ENCODE results near the gene MIDN.
A peak's percentile ranks its signal among the peaks of the same experiment; 100 is the strongest.

MIDN gene

GRCh38 chr19:1238369-1239303, 9.7 kb upstream of the MIDN start:
- Histone ChIP-seq H3K27me3 (replicated peaks; ENCODE audit: insufficient read depth, low read length) (peaks cover 57% of the 10 kb centered on the region), H3K4me3 (ENCODE audit: low read length) (no peak overlapping the region), H3K9me3 (replicated peaks; ENCODE audit: insufficient read depth, low read length) (no peaks in the 10 kb centered on the region), H3K36me3 (replicated peaks; ENCODE audit: insufficient read depth, low read length) (no peaks in the 10 kb centered on the region), H3K4me1 (ENCODE audit: low read length) (peaks cover 7% of the 10 kb centered on the region), H3K27ac (ENCODE audit: low read length) (no peak overlapping the region), H4K20me1 (ENCODE audit: insufficient read depth, low read length) (no peaks in the 10 kb centered on the region), H3F3A (ENCODE audit: insufficient read depth, low read length) (peaks cover 24% of the 10 kb centered on the region), H3K9ac (ENCODE audit: low read length) (no peak overlapping the region), H2AFZ (ENCODE audit: low read length) (no peak overlapping the region), H3K4me2 (ENCODE audit: low read depth, low read length) (no peak overlapping the region), H3K9me2 (replicated peaks; ENCODE audit: insufficient read depth, low read length) (no peaks in the 10 kb centered on the region), H3K79me2 (ENCODE audit: low read length) (peaks cover 19% of the 10 kb centered on the region)
- TF ChIP-seq EZH2phosphoT487 (IDR thresholded peaks at IDR 0.05; ENCODE audit: low read length) (no peak), EZH2 (optimal IDR thresholded peaks at IDR 0.05; ENCODE audit: low read depth, low read length) (no peak)
- TF ChIP-seq, protein P1, sequence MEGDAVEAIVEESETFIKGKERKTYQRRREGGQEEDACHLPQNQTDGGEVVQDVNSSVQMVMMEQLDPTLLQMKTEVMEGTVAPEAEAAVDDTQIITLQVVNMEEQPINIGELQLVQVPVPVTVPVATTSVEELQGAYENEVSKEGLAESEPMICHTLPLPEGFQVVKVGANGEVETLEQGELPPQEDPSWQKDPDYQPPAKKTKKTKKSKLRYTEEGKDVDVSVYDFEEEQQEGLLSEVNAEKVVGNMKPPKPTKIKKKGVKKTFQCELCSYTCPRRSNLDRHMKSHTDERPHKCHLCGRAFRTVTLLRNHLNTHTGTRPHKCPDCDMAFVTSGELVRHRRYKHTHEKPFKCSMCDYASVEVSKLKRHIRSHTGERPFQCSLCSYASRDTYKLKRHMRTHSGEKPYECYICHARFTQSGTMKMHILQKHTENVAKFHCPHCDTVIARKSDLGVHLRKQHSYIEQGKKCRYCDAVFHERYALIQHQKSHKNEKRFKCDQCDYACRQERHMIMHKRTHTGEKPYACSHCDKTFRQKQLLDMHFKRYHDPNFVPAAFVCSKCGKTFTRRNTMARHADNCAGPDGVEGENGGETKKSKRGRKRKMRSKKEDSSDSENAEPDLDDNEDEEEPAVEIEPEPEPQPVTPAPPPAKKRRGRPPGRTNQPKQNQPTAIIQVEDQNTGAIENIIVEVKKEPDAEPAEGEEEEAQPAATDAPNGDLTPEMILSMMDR (IDR thresholded peaks at IDR 0.05; ENCODE audit: low read length), result no peak
- DNase-seq, result no peak

DNA sequence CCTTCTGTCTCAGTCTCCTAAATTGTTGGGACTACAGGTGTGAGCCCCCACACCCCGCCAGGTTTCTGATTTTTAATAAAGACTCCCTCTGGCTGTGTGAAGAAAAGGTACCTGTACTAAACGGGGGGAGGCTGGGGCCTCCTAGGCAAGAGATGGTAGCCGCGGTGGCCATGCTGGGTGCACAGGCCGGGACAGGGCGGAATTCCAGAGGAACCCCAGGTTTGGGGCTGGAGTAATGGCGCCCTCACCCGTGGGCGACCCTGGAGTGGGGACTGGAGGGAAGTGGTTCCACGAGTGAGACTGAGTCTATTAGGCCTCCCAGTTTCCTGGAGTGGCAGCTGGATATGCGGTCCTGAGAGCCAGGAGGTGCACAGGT, 9.0 kb upstream of the MIDN start:
- H2AFZ ChIP-seq (ENCODE audit: low read length), result no peak overlapping the region
- H3K79me2 ChIP-seq (ENCODE audit: low read length), result peaks cover 26% of the 10 kb centered on the region
- H3K27ac ChIP-seq (ENCODE audit: low read length), result no peak overlapping the region
- no peaks in the 10 kb centered on the region for H3K36me3 ChIP-seq (replicated peaks; ENCODE audit: insufficient read depth, low read length)
- peaks cover 30% of the 10 kb centered on the region for H3F3A ChIP-seq (ENCODE audit: insufficient read depth, low read length)
- H3K9ac ChIP-seq (ENCODE audit: low read length), result no peak overlapping the region
- TF ChIP-seq EZH2phosphoT487 (IDR thresholded peaks at IDR 0.05; ENCODE audit: low read length) (no peak), EZH2 (optimal IDR thresholded peaks at IDR 0.05; ENCODE audit: low read depth, low read length) (no peak)
- TF ChIP-seq, protein P1 (IDR thresholded peaks at IDR 0.05; ENCODE audit: low read length), result no peak
- no peaks in the 10 kb centered on the region for H3K9me3 ChIP-seq (replicated peaks; ENCODE audit: insufficient read depth, low read length)
- H3K4me3 ChIP-seq (ENCODE audit: low read length), result no peak overlapping the region
- no peaks in the 10 kb centered on the region for H3K9me2 ChIP-seq (replicated peaks; ENCODE audit: insufficient read depth, low read length)
- no peaks in the 10 kb centered on the region for H4K20me1 ChIP-seq (ENCODE audit: insufficient read depth, low read length)
- peaks cover 49% of the 10 kb centered on the region for H3K27me3 ChIP-seq (replicated peaks; ENCODE audit: insufficient read depth, low read length)
- H3K4me1 ChIP-seq (ENCODE audit: low read length), result peaks cover 14% of the 10 kb centered on the region
- no peak overlapping the region for H3K4me2 ChIP-seq (ENCODE audit: low read depth, low read length)
- DNase-seq, result no peak

GRCh38 chr19:1239796-1240737, 8.3 kb upstream of the MIDN start:
- Histone ChIP-seq H3K4me2 (ENCODE audit: low read depth, low read length) (peak overlapping the region; percentile 85), H3F3A (ENCODE audit: insufficient read depth, low read length) (peaks cover 33% of the 10 kb centered on the region), H4K20me1 (ENCODE audit: insufficient read depth, low read length) (no peaks in the 10 kb centered on the region), H3K27me3 (replicated peaks; ENCODE audit: insufficient read depth, low read length) (peaks cover 43% of the 10 kb centered on the region), H3K9me3 (replicated peaks; ENCODE audit: insufficient read depth, low read length) (no peaks in the 10 kb centered on the region), H3K27ac (ENCODE audit: low read length) (no peak overlapping the region), H3K9ac (ENCODE audit: low read length) (no peak overlapping the region), H3K4me3 (ENCODE audit: low read length) (peak overlapping the region; percentile 88), H3K9me2 (replicated peaks; ENCODE audit: insufficient read depth, low read length) (no peaks in the 10 kb centered on the region), H3K36me3 (replicated peaks; ENCODE audit: insufficient read depth, low read length) (no peaks in the 10 kb centered on the region), H2AFZ (ENCODE audit: low read length) (peak overlapping the region; percentile 77; the same call in 1 of the 2 replicates), H3K79me2 (ENCODE audit: low read length) (peaks cover 32% of the 10 kb centered on the region), H3K4me1 (ENCODE audit: low read length) (peaks cover 17% of the 10 kb centered on the region)
- peak; percentile 79 for DNase-seq
- TF ChIP-seq, protein P1 (IDR thresholded peaks at IDR 0.05; ENCODE audit: low read length), result peak; percentile 73
- TF ChIP-seq EZH2phosphoT487 (IDR thresholded peaks at IDR 0.05; ENCODE audit: low read length) (no peak), EZH2 (optimal IDR thresholded peaks at IDR 0.05; ENCODE audit: low read depth, low read length) (no peak)

Measured in MM.1S (cell line).